H9 (cell line): ENCODE data around the gene SPEN. TPM values are rescaled to one million over a fixed set of nuclear protein-coding genes. Genes with fewer than 3 reads are reported as not detected.

Experiments
- DNase-seq: peaks from one replicate; pipeline ENCODE4 v3.0.0-alpha.2; 2017
- H2AFZ ChIP-seq: one replicate; pipeline ENCODE4 v1.6.1; 2013; ENCODE audit warnings: mild to moderate bottlenecking, low read length, control low read depth, moderate library complexity
- H2AK5ac ChIP-seq: 2 replicates; pipeline ENCODE4 v1.6.1; 2013; ENCODE audit warnings: low read length, control low read depth, mixed read lengths; ENCODE audit not compliant: insufficient read length
- H2BK120ac ChIP-seq: one replicate; pipeline ENCODE4 v1.6.1; 2013; ENCODE audit warnings: low read depth, mild to moderate bottlenecking, low read length, control low read depth, inconsistent platforms; ENCODE audit not compliant: poor library complexity, severe bottlenecking
- H2BK12ac ChIP-seq: 2 replicates; pipeline ENCODE4 v1.6.1; 2013; ENCODE audit warnings: low read length, control low read depth, mixed read lengths, low read depth; ENCODE audit not compliant: insufficient read length
- H2BK15ac ChIP-seq: 2 replicates; pipeline ENCODE4 v1.6.1; 2013; ENCODE audit warnings: low read depth, low read length, control low read depth
- H2BK20ac ChIP-seq: one replicate; pipeline ENCODE4 v1.6.1; 2013; ENCODE audit warnings: low read depth, mild to moderate bottlenecking, low read length, control low read depth, inconsistent platforms; ENCODE audit not compliant: poor library complexity, severe bottlenecking
- H2BK5ac ChIP-seq: 2 replicates; pipeline ENCODE4 v1.6.1; 2013; ENCODE audit warnings: low read length, control low read depth, mixed read lengths; ENCODE audit not compliant: insufficient read length
- H3K14ac ChIP-seq: 2 replicates; pipeline ENCODE4 v1.6.1; 2013; ENCODE audit warnings: low read length, control low read depth; ENCODE audit not compliant: insufficient read depth
- H3K18ac ChIP-seq: 2 replicates; pipeline ENCODE4 v1.6.1; 2013; ENCODE audit warnings: low read depth, mild to moderate bottlenecking, mixed read lengths, low read length, control low read depth; ENCODE audit not compliant: insufficient read length
- H3K23ac ChIP-seq: 2 replicates; pipeline ENCODE4 v1.6.1; 2013; ENCODE audit warnings: low read length, control low read depth, mixed read lengths, low read depth; ENCODE audit not compliant: insufficient read length
- H3K23me2 ChIP-seq: 2 replicates; pipeline ENCODE4 v1.6.1; 2013; ENCODE audit warnings: low read depth, mild to moderate bottlenecking, mixed read lengths, low read length, control low read depth; ENCODE audit not compliant: insufficient read length, poor library complexity, severe bottlenecking
- H3K27ac ChIP-seq: 2 replicates; pipeline ENCODE4 v1.5.1; 2013; ENCODE audit warnings: low read length, control low read depth, mixed read lengths, low read depth; ENCODE audit not compliant: insufficient read length
- H3K27me3 ChIP-seq: 2 replicates; pipeline ENCODE4 v1.6.1; 2013; ENCODE audit warnings: low read length, control low read depth, inconsistent platforms; ENCODE audit not compliant: insufficient read depth
- H3K4ac ChIP-seq: 2 replicates; pipeline ENCODE4 v1.6.1; 2013; ENCODE audit warnings: low read depth, mild to moderate bottlenecking, control low read depth, inconsistent platforms, low read length, moderate library complexity
- H3K4me1 ChIP-seq: 2 replicates; pipeline ENCODE4 v1.6.1; 2013; ENCODE audit warnings: low read length, control low read depth, inconsistent platforms; ENCODE audit not compliant: insufficient read depth
- H3K4me2 ChIP-seq: 2 replicates; pipeline ENCODE4 v1.6.1; 2013; ENCODE audit warnings: low read length, control low read depth, mixed read lengths; ENCODE audit not compliant: insufficient read length, insufficient read depth
- H3K56ac ChIP-seq: 2 replicates; pipeline ENCODE4 v1.6.1; 2013; ENCODE audit warnings: low read depth, mild to moderate bottlenecking, mixed read lengths, low read length, control low read depth; ENCODE audit not compliant: insufficient read length
- H3K79me1 ChIP-seq: 2 replicates; pipeline ENCODE4 v1.6.1; 2013; ENCODE audit warnings: low read depth, mild to moderate bottlenecking, moderate library complexity, low read length, control low read depth, inconsistent platforms; ENCODE audit not compliant: insufficient read depth, poor library complexity, severe bottlenecking
- H3K79me2 ChIP-seq: 2 replicates; pipeline ENCODE4 v1.6.1; 2013; ENCODE audit warnings: low read length, control low read depth, inconsistent platforms; ENCODE audit not compliant: insufficient read depth
- H3K9ac ChIP-seq: 2 replicates; pipeline ENCODE4 v1.6.1; 2013; ENCODE audit warnings: low read length, control low read depth, mixed read lengths; ENCODE audit not compliant: insufficient read length; ENCODE audit errors: extremely low read depth
- H3K9me3 ChIP-seq: one replicate; pipeline ENCODE4 v1.6.1; 2013; ENCODE audit warnings: low read depth, low read length, inconsistent platforms; ENCODE audit not compliant: control insufficient read depth
- H3T11ph ChIP-seq: one replicate; pipeline ENCODE4 v1.6.1; 2013; ENCODE audit warnings: mild to moderate bottlenecking, low read length, control low read depth, inconsistent platforms
- H4K20me1 ChIP-seq: one replicate; pipeline ENCODE4 v1.6.1; 2013; ENCODE audit not compliant: control insufficient read depth, insufficient read length, insufficient read depth
- H4K5ac ChIP-seq: 2 replicates; pipeline ENCODE4 v1.6.1; 2013; ENCODE audit warnings: low read depth, mild to moderate bottlenecking, mixed read lengths, low read length, control low read depth; ENCODE audit not compliant: insufficient read length
- H4K8ac ChIP-seq: replicated peaks from 2 replicates; pipeline ENCODE4 v1.6.1; 2013; ENCODE audit warnings: low read length, control low read depth, mixed read lengths, low read depth; ENCODE audit not compliant: insufficient read length
- H4K91ac ChIP-seq: 2 replicates; pipeline ENCODE4 v1.6.1; 2013; ENCODE audit warnings: low read depth, mild to moderate bottlenecking, moderate library complexity, mixed read lengths, low read length, control low read depth; ENCODE audit not compliant: insufficient read length
- H3K27ac Mint-ChIP-seq, 3 experiments: 2 replicates in 2 of 3; 3 replicates in 1 of 3; pipeline ENCODE4 v1.8.0; 2020 to 2021; ENCODE audit warnings: mixed read lengths in 3 of 3, mild to moderate bottlenecking in 1 of 3, moderate library complexity in 1 of 3
- H3K27me3 Mint-ChIP-seq: 2 replicates; pipeline ENCODE4 v1.8.0; 2021; ENCODE audit warnings: low read depth, mild to moderate bottlenecking, moderate library complexity, mixed read lengths
- H3K36me3 Mint-ChIP-seq, 3 experiments: 2 replicates in 2 of 3; 3 replicates in 1 of 3; pipeline ENCODE4 v1.8.0; 2020 to 2021; ENCODE audit warnings: low read depth in 3 of 3, mixed read lengths in 3 of 3; ENCODE audit not compliant: insufficient read depth in 1 of 3
- H3K4me1 Mint-ChIP-seq, 2 experiments: 2 replicates each; pipeline ENCODE4 v1.8.0; 2020; ENCODE audit warnings: mixed read lengths in 2 of 2
- H3K4me3 Mint-ChIP-seq, 2 experiments: 2 replicates in 1 of 2; 3 replicates in 1 of 2; pipeline ENCODE4 v1.8.0; 2020 to 2021; ENCODE audit warnings: mild to moderate bottlenecking in 2 of 2, mixed read lengths in 2 of 2, moderate library complexity in 1 of 2
- H3K9me3 Mint-ChIP-seq, 2 experiments: 2 replicates in 1 of 2; 3 replicates in 1 of 2; pipeline ENCODE4 v1.8.0; 2020; ENCODE audit warnings: mild to moderate bottlenecking in 2 of 2, mixed read lengths in 2 of 2, moderate library complexity in 1 of 2
- WGBS: extraction: QIAGEN DNeasy Blood & Tissue Kit; methylation state at CpG from one replicate; pipeline ENCODE4 v1.1.7; 2013; ENCODE audit warnings: missing lambda C conversion rate, low lambda C conversion rate, mixed read lengths; ENCODE audit not compliant: insufficient read length; ENCODE audit errors: extremely low coverage; 5-methylcytosine and 5-hydroxymethylcytosine counted together
- total RNA-seq: library from RNA; stranded (reverse); gene quantifications from 2 replicates; pipeline ENCODE4 v1.2.1, GENCODE V29; 2021
- TF ChIP-seq, protein P1 (sequence below): fragments of 200-600 bp; sonication (generic); conservative IDR thresholded peaks from 3 replicates; pipeline ENCODE4 v1.8.0; 2021; ENCODE audit warnings: antibody characterized with exemption, mild to moderate bottlenecking

The SPEN gene
- total RNA-seq, 1 experiment from 2014 or later, result 59.6 TPM

DNA sequence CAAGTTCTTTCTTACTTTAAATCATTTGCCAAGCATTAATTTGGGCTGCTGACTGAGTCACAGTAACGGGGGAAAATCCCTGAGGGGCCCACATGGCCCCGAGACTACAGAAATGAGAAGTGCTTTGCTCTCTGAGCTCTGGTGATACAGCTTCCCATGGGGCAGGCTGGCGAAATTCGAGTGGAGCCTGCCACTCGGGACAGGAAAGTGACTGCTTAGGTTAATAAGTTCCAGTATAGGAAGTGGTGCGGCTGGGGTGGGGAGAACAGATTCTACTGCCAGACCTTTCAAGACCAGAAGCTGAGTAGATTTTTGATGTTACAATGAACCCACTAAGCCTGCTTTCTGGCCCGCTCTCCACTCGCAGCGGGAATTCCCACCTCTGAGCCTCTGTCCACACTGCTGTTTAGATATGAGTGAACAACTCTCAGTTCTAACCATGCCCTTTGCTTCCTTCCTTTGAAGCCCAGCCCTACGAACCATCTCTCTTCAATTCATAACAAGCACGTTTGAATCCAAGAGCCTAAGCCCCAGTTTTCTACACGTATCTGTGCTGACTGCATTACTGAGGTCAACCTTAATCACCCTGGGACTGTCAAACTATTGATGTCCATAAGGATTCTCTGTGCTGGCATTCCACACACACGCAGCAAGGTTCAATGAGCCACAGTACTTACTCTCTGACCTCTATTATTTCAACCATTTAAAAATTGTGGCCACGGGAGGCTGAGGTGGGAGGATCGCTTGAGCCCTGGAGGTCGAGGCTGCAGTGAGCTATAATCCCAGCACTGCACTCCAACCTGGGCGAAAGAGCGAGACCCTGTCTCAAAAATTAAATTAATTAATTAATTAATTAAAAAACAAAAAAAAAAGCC is 118.8 kb downstream of the SPEN start:
- Mint-ChIP-seq H3K27ac (no peak overlapping the region), H3K27me3 (peaks cover 16% of the 10 kb centered on the region), H3K9me3 (peaks cover 4 to 11% of the 10 kb centered on the region in 2 experiments; a peak in 4 of 5 replicates), H3K4me1 (peaks cover 5 to 9% of the 10 kb centered on the region in 2 experiments), H3K4me3 (no peak overlapping the region), H3K36me3 (peaks cover 20 to 30% (median 23%) of the 10 kb centered on the region in 3 experiments)
- H4K91ac ChIP-seq, result no peak overlapping the region
- no peak overlapping the region for H2AK5ac ChIP-seq
- H3K79me2 ChIP-seq, result no peaks in the 10 kb centered on the region
- no peak overlapping the region for H2AFZ ChIP-seq
- H3K79me1 ChIP-seq, result no peaks in the 10 kb centered on the region
- no peak overlapping the region for H3K56ac ChIP-seq
- no peak overlapping the region for H3K18ac ChIP-seq
- H3K23me2 ChIP-seq, result no peaks in the 10 kb centered on the region
- no peak overlapping the region for H2BK20ac ChIP-seq
- no peaks in the 10 kb centered on the region for H3K4me1 ChIP-seq
- no peak for DNase-seq
- H3K14ac ChIP-seq, result no peak overlapping the region
- H2BK12ac ChIP-seq, result no peak overlapping the region
- H3K27me3 ChIP-seq, result no peaks in the 10 kb centered on the region
- H3K23ac ChIP-seq, result no peak overlapping the region
- no peak overlapping the region for H2BK120ac ChIP-seq
- H2BK5ac ChIP-seq, result no peak overlapping the region
- TF ChIP-seq, protein P1, sequence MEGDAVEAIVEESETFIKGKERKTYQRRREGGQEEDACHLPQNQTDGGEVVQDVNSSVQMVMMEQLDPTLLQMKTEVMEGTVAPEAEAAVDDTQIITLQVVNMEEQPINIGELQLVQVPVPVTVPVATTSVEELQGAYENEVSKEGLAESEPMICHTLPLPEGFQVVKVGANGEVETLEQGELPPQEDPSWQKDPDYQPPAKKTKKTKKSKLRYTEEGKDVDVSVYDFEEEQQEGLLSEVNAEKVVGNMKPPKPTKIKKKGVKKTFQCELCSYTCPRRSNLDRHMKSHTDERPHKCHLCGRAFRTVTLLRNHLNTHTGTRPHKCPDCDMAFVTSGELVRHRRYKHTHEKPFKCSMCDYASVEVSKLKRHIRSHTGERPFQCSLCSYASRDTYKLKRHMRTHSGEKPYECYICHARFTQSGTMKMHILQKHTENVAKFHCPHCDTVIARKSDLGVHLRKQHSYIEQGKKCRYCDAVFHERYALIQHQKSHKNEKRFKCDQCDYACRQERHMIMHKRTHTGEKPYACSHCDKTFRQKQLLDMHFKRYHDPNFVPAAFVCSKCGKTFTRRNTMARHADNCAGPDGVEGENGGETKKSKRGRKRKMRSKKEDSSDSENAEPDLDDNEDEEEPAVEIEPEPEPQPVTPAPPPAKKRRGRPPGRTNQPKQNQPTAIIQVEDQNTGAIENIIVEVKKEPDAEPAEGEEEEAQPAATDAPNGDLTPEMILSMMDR, result no peak
- no peak overlapping the region for H2BK15ac ChIP-seq
- H3K4me2 ChIP-seq, result no peak overlapping the region
- no CpG with 5 or more reads among the region's 18 CpGs for WGBS
- H3K27ac ChIP-seq, result no peak overlapping the region
- H3K4ac ChIP-seq, result no peak overlapping the region
- no peak overlapping the region for H4K5ac ChIP-seq
- H4K20me1 ChIP-seq, result no peaks in the 10 kb centered on the region
- H3K9me3 ChIP-seq, result no peaks in the 10 kb centered on the region
- H3T11ph ChIP-seq, result no peak overlapping the region
- no peak overlapping the region for H3K9ac ChIP-seq
- no peak overlapping the region for H4K8ac ChIP-seq
